Keratinocyte (primary cell): Measurements from ENCODE around the gene GYG2. TPM values are rescaled to one million over a fixed set of nuclear protein-coding genes. Genes with fewer than 3 reads are reported as not detected.

Experiments
- DNase-seq: peaks from one replicate; pipeline ENCODE4 v3.0.0-alpha.2; 2011; ENCODE audit warnings: low read depth, missing footprints, low spot score
- FAIRE-seq: peaks from 2 replicates; lab custom pipeline; 2011; peaks lifted over from hg19 to GRCh38; lab: Jason Lieb, UNC
- H2AFZ ChIP-seq: 2 replicates; pipeline ENCODE4 v1.6.0; 2012; ENCODE audit warnings: low read length, control low read depth, inconsistent platforms; ENCODE audit not compliant: control insufficient read depth
- H3K27ac ChIP-seq: 2 replicates; pipeline ENCODE4 v1.5.1; 2011; ENCODE audit warnings: low read length; ENCODE audit not compliant: control insufficient read depth, insufficient read depth
- H3K27me3 ChIP-seq: 3 replicates; pipeline ENCODE4 v1.6.0; 2011; ENCODE audit warnings: low read length; ENCODE audit not compliant: control insufficient read depth, insufficient read depth; ENCODE audit errors: extremely low read depth
- H3K36me3 ChIP-seq, 2 experiments: 2 replicates in 1 of 2; 3 replicates in 1 of 2; pipeline ENCODE4 v1.5.1; 2011; ENCODE audit warnings: low read length in 2 of 2, mild to moderate bottlenecking in 1 of 2; ENCODE audit not compliant: control insufficient read depth in 2 of 2, insufficient read depth in 2 of 2; ENCODE audit errors: extremely low read depth in 1 of 2
- H3K4me1 ChIP-seq: 3 replicates; pipeline ENCODE4 v1.5.1; 2011; ENCODE audit warnings: low read length; ENCODE audit not compliant: control insufficient read depth, insufficient read depth; ENCODE audit errors: extremely low read depth
- H3K4me2 ChIP-seq: 3 replicates; pipeline ENCODE4 v1.6.0; 2011; ENCODE audit warnings: low read depth, low read length; ENCODE audit not compliant: control insufficient read depth, insufficient read depth; ENCODE audit errors: extremely low read depth
- H3K4me3 ChIP-seq, 3 experiments: fragments of 200-600 bp in 1 of 3; sonication (generic) in 1 of 3; 2 replicates in 2 of 3; 3 replicates in 1 of 3; pipeline ENCODE4 v1.5.1; 2011 to 2016; ENCODE audit warnings: low read length in 3 of 3, mild to moderate bottlenecking in 3 of 3, control low read depth in 2 of 3, inconsistent platforms in 1 of 3, low read depth in 1 of 3, mixed read lengths in 1 of 3, mixed run types in 1 of 3, moderate library complexity in 1 of 3; ENCODE audit not compliant: control insufficient read depth in 2 of 3, insufficient read depth in 2 of 3; ENCODE audit errors: extremely low read depth in 1 of 3
- H3K79me2 ChIP-seq: 2 replicates; pipeline ENCODE4 v1.6.0; 2012; ENCODE audit warnings: low read length; ENCODE audit not compliant: control insufficient read depth, insufficient read depth
- H3K9ac ChIP-seq: 3 replicates; pipeline ENCODE4 v1.6.0; 2011; ENCODE audit warnings: low read length; ENCODE audit not compliant: control insufficient read depth, insufficient read depth; ENCODE audit errors: extremely low read depth
- H3K9me1 ChIP-seq: 3 replicates; pipeline ENCODE4 v1.6.0; 2011; ENCODE audit warnings: low read length; ENCODE audit not compliant: control insufficient read depth, insufficient read depth; ENCODE audit errors: extremely low read depth
- H3K9me3 ChIP-seq: 2 replicates; pipeline ENCODE4 v1.5.1; 2012; ENCODE audit warnings: low read depth, low read length; ENCODE audit not compliant: control insufficient read depth
- H4K20me1 ChIP-seq: 3 replicates; pipeline ENCODE4 v1.6.0; 2011; ENCODE audit warnings: low read length; ENCODE audit not compliant: control insufficient read depth, insufficient read depth; ENCODE audit errors: extremely low read depth
- EZH2 ChIP-seq: IDR thresholded peaks from one replicate; pipeline ENCODE4 v1.6.1; 2012; ENCODE audit warnings: inconsistent platforms, mild to moderate bottlenecking, low read length, moderate library complexity
- dilution Hi-C: fragments of 300-500 bp; cut with MboI; formaldehyde crosslinking; loops from one replicate; pipeline ENCODE4 v1.7.0; 2020; ENCODE audit warnings: low sequenced_read_pairs; ENCODE audit not compliant: extremely low pct_ligation_motif_present
- polyA plus RNA-seq, 5 experiments: library from polyadenylated mRNA; depleted of rRNA in 3 of 5; stranded (reverse) in 3 of 5; stranded (forward) in 1 of 5; unstranded in 1 of 5; fragments of >200 nt; gene quantifications; 1 replicate in 1 of 5; 2 replicates in 3 of 5; 3 replicates in 1 of 5; pipeline versions ENCODE4 v1.2.1 to v1.2.3, GENCODE V29; 2011 to 2012; ENCODE audit warnings: missing spikeins in 2 of 5, low read depth in 1 of 5, low replicate concordance in 1 of 5
- TF ChIP-seq, protein P1 (sequence below), 3 experiments: IDR thresholded peaks in 1 of 3; conservative IDR thresholded peaks in 1 of 3; optimal IDR thresholded peaks in 1 of 3; 2 replicates in 2 of 3; 3 replicates in 1 of 3; pipeline versions ENCODE3 to v1.5.1; 2011; ENCODE audit warnings: low read length in 3 of 3, mild to moderate bottlenecking in 3 of 3, moderate library complexity in 2 of 3, control low read depth in 1 of 3, inconsistent platforms in 1 of 3; ENCODE audit not compliant: insufficient read depth in 2 of 3; ENCODE audit errors: extremely low read depth in 1 of 3

GYG2 gene
- polyA plus RNA-seq, 1 donor (not counting 4 experiments of a cell fraction or from before 2014, with no cell fraction given) = not detected

DNA sequence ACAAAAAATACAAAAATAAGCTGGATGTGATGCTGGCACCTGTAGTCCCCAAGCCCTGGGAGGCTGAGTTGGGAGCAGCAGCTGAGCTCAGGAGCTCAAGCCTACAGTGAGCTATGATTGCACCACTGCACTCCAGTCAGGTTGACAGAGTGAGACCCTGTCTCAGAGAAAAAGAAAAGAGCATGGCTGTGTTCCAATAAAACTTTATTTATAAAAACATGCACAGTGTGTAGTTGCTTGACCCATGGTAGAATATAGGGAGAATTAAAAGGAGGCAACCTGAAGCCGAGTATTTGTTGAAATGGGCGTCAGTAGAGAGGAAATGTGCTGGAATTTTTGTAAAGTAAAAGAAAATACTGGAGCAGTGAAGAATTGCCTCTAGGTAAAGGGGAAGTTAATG, 27.0 kb downstream of the GYG2 start:
- Histone ChIP-seq H3K36me3 (no peaks in the 10 kb centered on the region), H4K20me1 (no peaks in the 10 kb centered on the region), H3K27me3 (no peaks in the 10 kb centered on the region), H3K9ac (no peak overlapping the region), H3K4me2 (no peak overlapping the region), H3K9me1 (no peaks in the 10 kb centered on the region), H3K27ac (no peak overlapping the region), H3K9me3 (no peaks in the 10 kb centered on the region), H3K4me3 (no peak overlapping the region), H3K79me2 (no peaks in the 10 kb centered on the region), H3K4me1 (no peaks in the 10 kb centered on the region), H2AFZ (no peak overlapping the region)
- FAIRE-seq (no peak), DNase-seq (no peak)
- TF ChIP-seq EZH2 = no peak
- TF ChIP-seq, protein P1, sequence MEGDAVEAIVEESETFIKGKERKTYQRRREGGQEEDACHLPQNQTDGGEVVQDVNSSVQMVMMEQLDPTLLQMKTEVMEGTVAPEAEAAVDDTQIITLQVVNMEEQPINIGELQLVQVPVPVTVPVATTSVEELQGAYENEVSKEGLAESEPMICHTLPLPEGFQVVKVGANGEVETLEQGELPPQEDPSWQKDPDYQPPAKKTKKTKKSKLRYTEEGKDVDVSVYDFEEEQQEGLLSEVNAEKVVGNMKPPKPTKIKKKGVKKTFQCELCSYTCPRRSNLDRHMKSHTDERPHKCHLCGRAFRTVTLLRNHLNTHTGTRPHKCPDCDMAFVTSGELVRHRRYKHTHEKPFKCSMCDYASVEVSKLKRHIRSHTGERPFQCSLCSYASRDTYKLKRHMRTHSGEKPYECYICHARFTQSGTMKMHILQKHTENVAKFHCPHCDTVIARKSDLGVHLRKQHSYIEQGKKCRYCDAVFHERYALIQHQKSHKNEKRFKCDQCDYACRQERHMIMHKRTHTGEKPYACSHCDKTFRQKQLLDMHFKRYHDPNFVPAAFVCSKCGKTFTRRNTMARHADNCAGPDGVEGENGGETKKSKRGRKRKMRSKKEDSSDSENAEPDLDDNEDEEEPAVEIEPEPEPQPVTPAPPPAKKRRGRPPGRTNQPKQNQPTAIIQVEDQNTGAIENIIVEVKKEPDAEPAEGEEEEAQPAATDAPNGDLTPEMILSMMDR (optimal IDR thresholded peaks at IDR 0.05 in 1 of 3, IDR thresholded peaks at IDR 0.05 in 1 of 3, conservative IDR thresholded peaks at IDR 0.05 in 1 of 3; ENCODE audit: extremely low read depth in 1 of 3, insufficient read depth in 2 of 3, low read length in 3 of 3) = no peak
- dilution Hi-C loops = loop anchor here (25.0 kb wide), 1 partner anchor 182 kb away; the partner anchor contains the start of gene ARSF

DNA sequence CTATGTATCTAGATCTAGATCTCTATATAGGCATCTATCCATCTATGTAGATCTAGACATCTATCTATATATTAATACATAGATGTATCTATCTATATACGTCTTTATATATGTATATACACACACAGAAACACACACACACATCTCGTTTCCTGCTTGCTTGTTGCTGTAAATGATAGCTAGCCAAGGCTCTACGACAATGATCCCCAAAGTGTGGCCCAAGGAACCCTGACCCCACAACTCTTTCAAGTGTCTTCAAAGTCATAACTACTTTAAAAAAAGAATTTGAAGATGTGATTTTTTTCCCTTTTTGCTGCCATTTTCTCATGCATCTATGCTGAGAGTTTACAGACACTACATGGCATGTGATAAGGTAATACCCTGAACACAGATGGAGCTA, 28.8 kb downstream of the GYG2 start:
- no peak overlapping the region for H3K4me3 ChIP-seq
- no peaks in the 10 kb centered on the region for H3K4me1 ChIP-seq
- no peak overlapping the region for H2AFZ ChIP-seq
- dilution Hi-C loops = loop anchor here (25.0 kb wide), 1 partner anchor 180 kb away; the partner anchor contains the start of gene ARSF
- no peaks in the 10 kb centered on the region for H3K36me3 ChIP-seq
- H3K79me2 ChIP-seq = no peaks in the 10 kb centered on the region
- DNase-seq (no peak), FAIRE-seq (no peak)
- no peak overlapping the region for H3K27ac ChIP-seq
- H3K9me3 ChIP-seq = no peaks in the 10 kb centered on the region
- no peaks in the 10 kb centered on the region for H3K9me1 ChIP-seq
- H3K9ac ChIP-seq = no peak overlapping the region
- TF ChIP-seq, protein P1 (optimal IDR thresholded peaks at IDR 0.05 in 1 of 3, IDR thresholded peaks at IDR 0.05 in 1 of 3, conservative IDR thresholded peaks at IDR 0.05 in 1 of 3; ENCODE audit: extremely low read depth in 1 of 3, insufficient read depth in 2 of 3, low read length in 3 of 3) = no peak
- no peak for TF ChIP-seq EZH2
- H3K27me3 ChIP-seq = no peaks in the 10 kb centered on the region
- H3K4me2 ChIP-seq = no peak overlapping the region
- no peaks in the 10 kb centered on the region for H4K20me1 ChIP-seq
